ENCODE measurements around the gene MEX3A.
A peak's percentile ranks its signal among the peaks of the same experiment; 100 is the strongest.

Gene MEX3A

DNA sequence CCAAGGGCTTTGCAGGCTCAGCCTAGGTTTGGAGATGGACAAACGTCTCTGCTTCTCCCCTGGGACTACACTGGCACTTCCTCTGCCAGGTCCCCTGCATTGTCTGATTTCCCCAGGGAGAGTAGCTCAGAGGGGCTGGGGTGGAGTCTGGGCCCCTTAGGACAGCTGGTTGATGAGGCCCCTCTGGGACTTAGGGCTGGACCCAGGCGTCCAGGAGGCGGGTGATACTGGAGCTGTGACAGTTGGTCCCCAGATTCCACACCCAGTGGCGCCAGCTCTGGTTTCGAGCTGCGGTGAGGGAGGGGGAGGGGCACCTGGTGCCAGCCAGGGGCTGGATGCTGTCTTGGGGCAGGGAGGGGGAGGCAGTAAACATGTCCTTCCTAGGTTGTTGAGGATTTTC, 7.4 kb upstream of the MEX3A start:
- CTCF ChIA-PET: interaction anchor here (0.5 to 13.4 kb wide), 3 partner anchors 11 to 52 kb away, joined by 3 to 255 read pairs (median 4); no protein-coding TSS in a partner anchor
- POLR2A ChIA-PET: no interaction called here
- TF ChIP-seq NFRKB (IDR thresholded peaks at IDR 0.05): no peak
- TF ChIP-seq HDGF (IDR thresholded peaks at IDR 0.05; ENCODE audit: borderline replicate concordance): no peak
- no peak for TF ChIP-seq SUZ12 (IDR thresholded peaks at IDR 0.05)
- no peak for TF ChIP-seq LEF1 (IDR thresholded peaks at IDR 0.05; ENCODE audit: borderline replicate concordance)
- TF ChIP-seq FOXM1 (IDR thresholded peaks at IDR 0.05; ENCODE audit: borderline replicate concordance): no peak
- TF ChIP-seq TARDBP (IDR thresholded peaks at IDR 0.05): no peak
- TF ChIP-seq ZNF384 (IDR thresholded peaks at IDR 0.05): no peak
- no peak for TF ChIP-seq L3MBTL2 (conservative IDR thresholded peaks at IDR 0.05)
- no peak for TF ChIP-seq ELF4 (IDR thresholded peaks at IDR 0.05)
- TF ChIP-seq FOXK2 (IDR thresholded peaks at IDR 0.05): no peak
- TF ChIP-seq FOXA1 (IDR thresholded peaks at IDR 0.05): no peak
- no peak for TF ChIP-seq SP1 (IDR thresholded peaks at IDR 0.05)
- no peak for TF ChIP-seq ARNT (IDR thresholded peaks at IDR 0.05)
- TF ChIP-seq CTBP1 (IDR thresholded peaks at IDR 0.05; ENCODE audit: borderline replicate concordance): no peak
- TF ChIP-seq, protein P1, sequence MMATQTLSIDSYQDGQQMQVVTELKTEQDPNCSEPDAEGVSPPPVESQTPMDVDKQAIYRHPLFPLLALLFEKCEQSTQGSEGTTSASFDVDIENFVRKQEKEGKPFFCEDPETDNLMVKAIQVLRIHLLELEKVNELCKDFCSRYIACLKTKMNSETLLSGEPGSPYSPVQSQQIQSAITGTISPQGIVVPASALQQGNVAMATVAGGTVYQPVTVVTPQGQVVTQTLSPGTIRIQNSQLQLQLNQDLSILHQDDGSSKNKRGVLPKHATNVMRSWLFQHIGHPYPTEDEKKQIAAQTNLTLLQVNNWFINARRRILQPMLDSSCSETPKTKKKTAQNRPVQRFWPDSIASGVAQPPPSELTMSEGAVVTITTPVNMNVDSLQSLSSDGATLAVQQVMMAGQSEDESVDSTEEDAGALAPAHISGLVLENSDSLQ (IDR thresholded peaks at IDR 0.05): no peak
- no peak for DNase-seq (ENCODE audit: extremely low spot score)

- POLR2A ChIA-PET: no interaction called here
- no peak for DNase-seq (ENCODE audit: extremely low spot score)
- TF ChIP-seq LEF1 (IDR thresholded peaks at IDR 0.05; ENCODE audit: borderline replicate concordance): no peak
- no peak for TF ChIP-seq ZNF384 (IDR thresholded peaks at IDR 0.05)
- no peak for TF ChIP-seq CTBP1 (IDR thresholded peaks at IDR 0.05; ENCODE audit: borderline replicate concordance)
- TF ChIP-seq SUZ12 (IDR thresholded peaks at IDR 0.05): no peak
- CTCF ChIA-PET: no interaction called here
Measured at GRCh38 chr1:156086256-156086662, 4.0 kb upstream of the MEX3A start.

DNA sequence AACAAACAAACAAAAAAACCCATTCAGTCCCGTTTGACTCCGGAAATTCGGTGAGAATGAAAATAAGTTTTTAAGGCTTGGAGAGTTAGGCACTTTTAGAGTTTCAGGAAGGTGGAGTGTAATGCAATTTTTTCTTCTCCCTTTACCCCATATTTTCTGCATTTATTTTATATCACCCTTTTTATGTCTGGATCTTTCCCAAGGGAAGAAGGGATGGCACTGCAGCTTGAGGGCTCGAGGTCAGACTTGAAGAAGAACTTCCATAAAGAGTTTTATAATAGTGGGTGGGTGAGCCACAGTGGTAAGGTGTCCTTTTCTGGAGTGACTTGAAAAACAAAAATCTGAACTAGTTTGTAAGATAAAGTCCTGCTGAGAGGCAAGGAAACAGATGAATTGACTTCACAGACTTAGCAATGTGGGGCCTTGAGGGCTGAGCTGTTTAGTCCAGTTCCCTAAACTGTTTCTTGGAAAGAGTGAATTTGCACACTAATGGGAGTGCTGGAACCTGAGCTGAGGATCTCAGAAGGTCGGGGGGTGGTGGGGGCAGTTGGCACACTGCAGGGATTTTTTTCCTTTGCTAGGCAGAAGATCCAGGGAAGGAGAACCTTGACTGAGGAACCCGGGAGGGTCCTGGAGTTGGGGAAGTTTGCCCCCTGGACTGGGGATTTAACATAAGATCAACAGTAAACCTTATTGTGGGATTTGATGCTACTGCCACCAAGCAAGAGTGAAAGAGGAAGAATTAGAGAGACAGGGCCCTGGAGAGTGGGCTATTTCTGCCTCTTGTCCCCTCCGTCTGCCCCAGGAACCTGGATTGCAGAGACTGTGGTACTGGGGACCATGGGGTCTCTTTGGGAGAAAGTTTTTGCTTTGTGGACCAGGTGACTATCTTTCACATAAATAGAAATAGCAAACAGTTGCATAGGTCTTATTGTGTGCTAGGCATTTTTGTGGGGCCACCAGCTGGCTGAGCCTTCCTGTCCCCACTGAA, 1.8 kb upstream of the MEX3A start:
- CTCF ChIA-PET: interaction anchor here (0.6 to 1.3 kb wide), 5 partner anchors 13 to 533 kb away, joined by 3 to 6 read pairs (median 4); no protein-coding TSS in a partner anchor
- TF ChIP-seq ELF4 (IDR thresholded peaks at IDR 0.05) (no peak), ZNF384 (IDR thresholded peaks at IDR 0.05) (no peak), ARNT (IDR thresholded peaks at IDR 0.05) (no peak), SP1 (IDR thresholded peaks at IDR 0.05) (no peak), LEF1 (IDR thresholded peaks at IDR 0.05; ENCODE audit: borderline replicate concordance) (no peak), FOXK2 (IDR thresholded peaks at IDR 0.05) (no peak), FOXM1 (IDR thresholded peaks at IDR 0.05; ENCODE audit: borderline replicate concordance) (no peak), SUZ12 (IDR thresholded peaks at IDR 0.05) (no peak), HDGF (IDR thresholded peaks at IDR 0.05; ENCODE audit: borderline replicate concordance) (no peak), FOXA1 (IDR thresholded peaks at IDR 0.05) (no peak), CTBP1 (IDR thresholded peaks at IDR 0.05; ENCODE audit: borderline replicate concordance) (no peak), TARDBP (IDR thresholded peaks at IDR 0.05) (no peak), BHLHE40 (IDR thresholded peaks at IDR 0.05; ENCODE audit: borderline replicate concordance) (no peak)
- TF ChIP-seq, protein P1 (IDR thresholded peaks at IDR 0.05): no peak
- POLR2A ChIA-PET: interaction anchor here (1.1 to 3.6 kb wide), 4 partner anchors 30 to 149 kb away, joined by 3 to 15 read pairs (median 8); partner anchors contain the start of genes LAMTOR2, PMF1 and UBQLN4
- DNase-seq (ENCODE audit: extremely low spot score): no peak

DNA sequence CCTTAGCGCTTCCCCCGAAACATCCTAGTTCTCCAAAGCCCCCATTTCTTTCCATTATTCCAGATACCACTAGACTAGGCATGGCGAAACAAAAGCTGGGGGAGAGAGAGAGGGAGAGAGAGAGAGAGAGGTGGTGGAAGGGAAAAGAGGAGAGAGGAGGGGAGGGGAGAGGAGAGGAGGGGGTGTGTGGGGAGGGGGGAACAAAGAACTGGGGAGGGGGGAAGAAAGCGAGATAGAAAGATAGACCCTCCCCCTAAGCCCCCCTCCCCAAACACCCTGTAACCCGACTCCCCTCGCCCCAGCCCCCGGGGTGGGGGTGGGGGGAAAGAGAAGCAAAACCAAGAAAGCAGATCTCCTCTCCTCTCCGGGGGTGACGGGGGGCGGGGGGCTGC, 352 bp downstream of the MEX3A start:
- no peak for DNase-seq (ENCODE audit: extremely low spot score)
- ChIA-PET CTCF (no interaction called here), POLR2A (interaction anchor here (1.0 to 3.6 kb wide), 5 partner anchors 16 to 131 kb away, joined by 3 to 15 read pairs (median 5); partner anchors contain the start of genes ARHGEF2, LAMTOR2, PMF1 and UBQLN4)
- TF ChIP-seq ARNT (IDR thresholded peaks at IDR 0.05): no peak
- no peak for TF ChIP-seq ELF4 (IDR thresholded peaks at IDR 0.05)
- TF ChIP-seq FOXM1 (IDR thresholded peaks at IDR 0.05; ENCODE audit: borderline replicate concordance): no peak
- TF ChIP-seq, protein P1 (IDR thresholded peaks at IDR 0.05): no peak
- no peak for TF ChIP-seq ZNF384 (IDR thresholded peaks at IDR 0.05)
- TF ChIP-seq FOXK2 (IDR thresholded peaks at IDR 0.05): no peak
- TF ChIP-seq TARDBP (IDR thresholded peaks at IDR 0.05): no peak
- TF ChIP-seq CTBP1 (IDR thresholded peaks at IDR 0.05; ENCODE audit: borderline replicate concordance): no peak
- TF ChIP-seq NFRKB (IDR thresholded peaks at IDR 0.05): no peak

- TF ChIP-seq L3MBTL2 (conservative IDR thresholded peaks at IDR 0.05): peak; percentile 61
- no peak for TF ChIP-seq FOXK2 (IDR thresholded peaks at IDR 0.05)
- ChIA-PET CTCF (no interaction called here), POLR2A (interaction anchor here (1.1 kb wide), 1 partner anchor 132 kb away, joined by 3 read pairs; the partner anchor contains the start of gene PMF1)
- no peak for DNase-seq (ENCODE audit: extremely low spot score)
Measured at GRCh38 chr1:156081180-156081916, 917 bp downstream of the MEX3A start.

GRCh38 chr1:156080863-156081179, 1.4 kb downstream of the MEX3A start:
- no peak for DNase-seq (ENCODE audit: extremely low spot score)
- no peak for TF ChIP-seq FOXM1 (IDR thresholded peaks at IDR 0.05; ENCODE audit: borderline replicate concordance)
- no peak for TF ChIP-seq TARDBP (IDR thresholded peaks at IDR 0.05)
- TF ChIP-seq L3MBTL2 (conservative IDR thresholded peaks at IDR 0.05): no peak
- no peak for TF ChIP-seq ELF4 (IDR thresholded peaks at IDR 0.05)
- TF ChIP-seq, protein P1 (IDR thresholded peaks at IDR 0.05): no peak
- TF ChIP-seq NFRKB (IDR thresholded peaks at IDR 0.05): no peak
- no peak for TF ChIP-seq FOXA1 (IDR thresholded peaks at IDR 0.05)
- POLR2A ChIA-PET: no interaction called here
- CTCF ChIA-PET: interaction anchor here (1.1 to 1.2 kb wide), 2 partner anchors 14 to 49 kb away, joined by 3 to 4 read pairs; no protein-coding TSS in a partner anchor
